ENCODE measurements around the gene ZBP1.

- TF ChIP-seq POLR2A (IDR thresholded peaks at IDR 0.05; ENCODE audit: low read depth, low read length) (no peak), POLR2AphosphoS5 (IDR thresholded peaks at IDR 0.05; ENCODE audit: low read depth, low read length) (no peak)
These were observed 35.0 kb upstream of the ZBP1 start for GRCh38 chr20:57654998-57655808.

All from GM12892 (cell line).